Stimulated activated CD4-positive, alpha-beta T cell treated with anti-CD3 and anti-CD28 coated beads, Interleukin-15, amount 100 ng/mL, for 1 hour (primary cell): ENCODE data around the gene USP36.
"Not testable (repeated sequence)": the region's sequence is repeated elsewhere in the genome, so short reads cannot be mapped to it uniquely, and the experiment has no call there.

Experiments
- DNase-seq, 2 donors: peaks; one replicate each; pipeline ENCODE4 v3.0.0-alpha.2; 2020; ENCODE audit warnings: low read depth in 1 of 2, low spot score in 1 of 2

USP36 gene

DNA sequence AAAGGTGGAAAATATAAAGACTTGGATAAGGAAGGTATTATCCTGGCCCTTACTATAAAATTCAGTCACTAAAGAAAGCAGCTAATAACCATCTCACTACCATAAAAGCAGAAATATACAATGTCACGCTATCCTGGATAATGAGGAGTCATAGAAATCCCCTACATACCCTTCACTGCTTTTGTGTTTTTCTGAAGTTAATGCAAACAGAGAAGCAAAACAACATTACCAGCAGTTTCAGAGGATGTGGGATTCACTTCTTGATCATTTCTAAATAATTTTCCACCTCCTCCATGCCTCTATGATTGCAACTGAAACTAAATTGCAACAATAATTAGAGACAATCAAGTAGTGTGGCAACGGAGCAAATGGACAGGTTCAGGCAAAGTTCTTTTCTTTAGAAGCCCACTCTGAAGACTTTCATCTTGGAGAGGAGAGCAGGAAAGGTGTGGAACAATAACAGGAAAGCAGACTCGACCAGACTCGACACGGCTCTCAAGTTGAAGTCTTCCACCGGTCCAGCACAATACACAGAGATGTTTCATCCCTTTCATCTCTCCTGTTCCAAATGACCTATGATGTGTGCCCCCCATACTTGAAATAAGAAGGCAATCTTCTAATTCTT lies 68.7 kb downstream of the USP36 start:
- no peak for DNase-seq

DNA sequence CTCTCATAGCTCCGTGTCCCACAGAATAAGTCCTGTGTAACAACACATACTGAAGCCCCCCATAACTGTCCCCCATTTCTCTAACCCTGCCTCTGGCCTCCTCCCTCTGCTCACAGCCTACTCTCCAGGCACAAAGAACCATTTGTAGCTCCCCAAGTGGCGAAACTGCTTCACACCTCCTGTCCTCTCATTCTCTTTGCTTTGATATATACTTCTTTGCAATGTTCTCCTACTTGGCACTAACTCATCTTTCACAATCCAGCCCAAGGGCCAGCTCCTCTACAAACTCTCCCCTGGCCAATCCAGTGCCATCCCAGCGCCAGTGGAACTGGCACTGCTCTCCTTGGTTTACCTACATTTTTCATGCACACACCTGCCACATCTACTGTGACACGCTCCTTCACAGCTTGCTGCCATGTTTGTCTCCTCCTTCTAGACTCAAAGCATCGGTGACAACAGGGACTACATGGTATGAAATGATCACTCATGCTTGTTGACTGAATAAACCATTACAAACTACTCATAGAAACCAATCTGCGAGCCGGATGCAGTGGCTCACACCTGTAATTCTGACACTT lies 71.3 kb downstream of the USP36 start:
- no peak for DNase-seq

DNA sequence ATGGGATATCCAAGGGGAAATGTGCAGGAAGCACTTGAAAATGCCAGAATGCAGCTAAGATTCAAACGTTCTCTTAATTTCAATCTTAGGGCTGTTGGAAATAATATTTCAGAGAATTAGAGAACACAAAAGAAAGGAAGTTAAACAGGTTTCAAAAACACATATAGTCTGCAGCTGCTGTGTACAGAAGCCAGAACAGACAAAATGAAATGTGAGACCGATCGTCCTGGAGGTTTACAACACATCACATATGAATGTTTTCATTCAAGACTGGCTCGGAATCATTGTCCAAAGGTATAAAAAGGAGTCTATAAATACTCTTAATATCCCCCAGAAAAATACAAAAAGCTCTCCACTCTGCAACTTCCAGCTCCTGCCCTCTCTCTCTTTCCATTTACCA lies 72.8 kb downstream of the USP36 start:
- no peak for DNase-seq

DNA sequence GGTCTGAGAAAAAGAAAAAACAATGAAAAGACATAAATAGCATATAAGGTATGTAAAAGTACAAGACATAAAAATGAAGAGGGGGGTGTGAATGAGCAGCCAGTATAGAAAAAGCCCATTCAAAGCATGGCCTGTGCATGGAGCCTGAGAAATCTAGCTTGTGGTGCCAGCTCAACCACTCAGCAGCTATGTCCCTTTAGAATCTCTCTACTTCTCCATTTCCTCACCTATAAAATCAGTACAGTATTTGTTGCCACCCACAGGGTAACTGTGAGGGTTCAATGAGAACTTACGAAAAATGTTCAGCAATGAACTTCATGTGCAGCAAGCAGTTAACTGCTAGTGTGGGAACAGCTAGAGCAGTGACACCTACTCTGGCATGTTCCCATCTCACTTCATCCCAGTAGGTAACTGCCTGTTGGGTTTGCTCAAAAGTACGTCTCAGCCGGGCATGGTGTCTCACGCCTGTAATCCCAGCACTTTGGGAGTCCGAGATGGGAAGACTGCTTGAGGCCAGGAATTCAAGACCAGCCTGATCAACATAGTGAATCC lies 73.8 kb downstream of the USP36 start:
- DNase-seq = no peak

DNA sequence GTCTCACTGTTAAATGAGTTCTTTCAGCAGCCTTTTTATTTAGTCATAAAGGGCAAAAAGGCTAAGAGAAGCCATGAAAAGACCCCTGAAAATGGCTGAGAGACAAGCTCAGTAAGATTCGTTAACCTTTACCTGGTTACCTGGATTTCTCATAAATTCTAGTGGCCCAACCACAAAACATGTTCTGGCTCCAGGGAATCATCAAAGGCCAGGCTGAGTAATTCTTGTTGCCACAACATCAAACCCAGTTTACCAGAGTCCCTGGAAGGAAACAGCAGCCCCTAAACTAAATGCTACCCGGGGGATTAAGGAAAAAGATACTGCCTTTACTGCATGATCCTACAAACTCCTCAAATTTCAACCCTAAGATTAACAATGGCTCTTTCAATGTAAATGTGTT lies 74.4 kb downstream of the USP36 start:
- DNase-seq = no peak

DNA sequence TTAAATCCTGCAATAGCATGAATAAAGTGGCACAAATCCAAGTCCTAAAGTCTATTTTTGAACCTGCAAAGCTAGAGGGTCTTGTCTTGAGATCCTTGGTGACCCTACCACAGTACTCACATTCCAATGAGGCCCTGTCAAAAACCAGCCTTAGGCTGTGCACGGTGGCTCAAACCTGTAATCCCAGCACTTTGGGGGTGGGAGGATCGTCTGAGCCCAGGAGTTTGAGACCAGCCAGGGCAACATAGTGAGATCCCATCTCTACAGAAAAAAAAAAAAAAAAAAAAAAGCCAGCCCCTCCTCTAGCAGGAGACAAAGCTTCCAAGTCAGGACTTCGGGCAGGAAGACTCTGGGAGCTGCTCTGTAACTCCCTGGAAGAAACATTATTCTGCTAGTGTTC lies 74.8 kb downstream of the USP36 start:
- no peak for DNase-seq

DNA sequence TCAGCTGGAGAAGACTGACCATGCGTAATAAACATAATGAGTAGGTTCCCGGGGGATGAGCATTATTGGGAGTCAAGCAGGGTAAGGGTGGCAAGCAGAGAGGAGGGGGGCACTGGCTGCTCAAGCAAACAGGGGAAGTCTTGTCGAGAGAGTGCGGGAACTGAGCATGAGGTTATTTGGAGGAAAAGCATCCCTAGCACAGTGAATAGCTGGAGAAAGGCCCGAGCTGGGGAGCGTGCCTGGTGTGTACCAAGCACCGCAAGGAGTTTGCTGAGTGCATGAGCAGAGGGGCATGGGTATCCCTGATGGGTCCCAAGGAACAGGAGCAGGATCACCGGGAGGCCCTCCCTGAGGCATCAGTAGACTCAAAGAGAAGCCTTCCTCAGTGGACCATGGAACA lies 75.7 kb downstream of the USP36 start:
- no peak for DNase-seq

DNA sequence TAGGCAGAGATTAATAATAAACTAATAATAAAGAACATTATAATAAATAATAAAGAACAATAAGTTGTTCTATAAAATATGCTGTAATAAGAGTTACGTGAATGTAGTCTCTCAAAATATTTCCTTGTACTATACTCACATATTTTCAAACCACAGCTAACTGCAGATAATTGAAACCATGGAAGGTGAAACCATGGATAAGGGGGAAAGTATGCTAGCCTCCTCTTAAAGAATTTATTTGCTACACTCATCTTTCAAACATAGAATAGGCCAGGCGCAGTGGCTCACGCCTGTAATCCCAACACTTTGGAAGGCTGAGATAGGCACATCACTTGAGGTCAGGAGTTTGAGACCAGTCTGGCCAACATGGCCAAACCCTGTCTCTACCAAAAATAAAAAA lies 77.1 kb downstream of the USP36 start:
- no peak for DNase-seq

DNA sequence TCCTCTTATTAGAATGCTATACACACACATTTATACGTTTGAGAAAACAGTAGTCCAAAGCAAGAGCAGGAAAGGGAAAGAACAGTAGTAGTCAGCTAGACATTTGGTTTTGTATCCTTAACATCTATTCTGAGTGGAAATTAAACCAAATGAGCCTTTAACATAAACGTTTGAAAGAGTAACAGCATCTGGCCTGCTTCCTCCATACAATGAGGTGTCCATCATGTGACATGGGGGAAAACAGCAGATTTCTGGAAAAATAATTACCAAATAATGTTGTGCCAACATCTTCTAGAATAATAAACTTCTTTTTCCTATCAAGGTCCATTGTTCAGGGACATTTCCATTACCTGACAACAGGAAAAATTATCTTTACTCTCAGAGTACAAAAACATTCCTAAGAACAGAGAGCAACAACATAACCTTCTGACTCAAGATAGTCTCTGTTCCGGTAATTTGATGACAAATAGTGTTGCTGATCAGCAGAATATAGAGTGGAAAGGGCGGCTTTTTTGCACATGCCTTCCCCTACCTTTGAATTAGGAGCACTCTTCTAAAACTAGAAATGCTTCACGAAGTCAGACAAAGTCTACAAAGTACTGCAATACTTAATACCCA lies 78.7 kb downstream of the USP36 start:
- DNase-seq = no peak

DNA sequence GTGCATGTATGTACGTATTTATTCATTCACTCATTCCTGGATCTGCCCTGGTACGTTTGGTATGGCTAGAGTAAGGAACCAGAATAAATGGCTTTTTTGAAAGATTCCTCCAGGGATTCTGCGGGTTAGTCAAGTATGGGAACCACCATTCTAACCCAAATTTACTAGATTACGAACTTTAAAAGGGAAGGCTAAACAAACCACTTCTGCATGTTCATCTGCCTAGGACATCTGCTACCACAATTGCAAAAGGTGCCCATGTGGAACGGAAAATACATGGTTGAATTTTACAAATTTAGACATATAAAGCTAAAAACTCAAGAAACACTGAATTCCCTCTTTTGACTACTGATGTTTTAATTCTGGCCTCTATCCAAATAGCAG lies 80.7 kb downstream of the USP36 start:
- DNase-seq = no peak

DNA sequence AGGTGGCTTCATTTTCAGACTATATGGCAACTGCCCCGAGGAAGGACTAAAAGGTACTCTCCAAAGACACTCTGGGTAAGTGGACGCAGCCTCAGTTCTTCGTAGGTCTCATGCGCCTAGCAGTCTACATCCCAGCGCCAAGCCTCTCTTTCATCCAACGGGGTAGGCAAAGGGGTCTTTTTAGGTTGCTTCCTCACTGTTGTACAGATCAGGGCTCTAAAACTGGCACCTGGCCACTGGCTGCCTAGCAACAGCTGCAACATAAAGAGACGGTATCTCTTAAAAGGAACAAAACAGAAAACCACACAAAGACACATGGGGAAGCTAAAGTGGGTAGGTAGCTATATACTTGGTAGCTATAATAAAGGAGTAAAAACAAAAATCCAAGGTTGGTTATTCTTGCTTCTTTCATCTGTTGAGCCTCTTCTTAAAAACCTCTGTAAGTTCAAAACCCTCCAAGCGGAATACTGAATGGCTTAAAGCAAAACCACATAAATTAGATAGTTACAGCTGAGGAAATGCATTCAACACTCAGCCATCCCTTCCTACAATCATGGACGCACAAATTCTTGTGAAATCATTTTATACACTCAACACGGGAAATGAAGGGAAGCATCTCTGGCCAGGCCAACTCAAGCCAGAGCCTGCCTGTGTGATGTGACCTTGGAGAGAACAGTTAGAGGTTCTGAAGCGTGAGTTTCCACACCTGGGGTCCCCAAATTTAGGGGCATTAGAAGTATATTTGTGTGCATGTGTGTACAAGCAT lies 81.2 kb downstream of the USP36 start:
- DNase-seq = peak in 1 of 2 donors; percentile 51

DNA sequence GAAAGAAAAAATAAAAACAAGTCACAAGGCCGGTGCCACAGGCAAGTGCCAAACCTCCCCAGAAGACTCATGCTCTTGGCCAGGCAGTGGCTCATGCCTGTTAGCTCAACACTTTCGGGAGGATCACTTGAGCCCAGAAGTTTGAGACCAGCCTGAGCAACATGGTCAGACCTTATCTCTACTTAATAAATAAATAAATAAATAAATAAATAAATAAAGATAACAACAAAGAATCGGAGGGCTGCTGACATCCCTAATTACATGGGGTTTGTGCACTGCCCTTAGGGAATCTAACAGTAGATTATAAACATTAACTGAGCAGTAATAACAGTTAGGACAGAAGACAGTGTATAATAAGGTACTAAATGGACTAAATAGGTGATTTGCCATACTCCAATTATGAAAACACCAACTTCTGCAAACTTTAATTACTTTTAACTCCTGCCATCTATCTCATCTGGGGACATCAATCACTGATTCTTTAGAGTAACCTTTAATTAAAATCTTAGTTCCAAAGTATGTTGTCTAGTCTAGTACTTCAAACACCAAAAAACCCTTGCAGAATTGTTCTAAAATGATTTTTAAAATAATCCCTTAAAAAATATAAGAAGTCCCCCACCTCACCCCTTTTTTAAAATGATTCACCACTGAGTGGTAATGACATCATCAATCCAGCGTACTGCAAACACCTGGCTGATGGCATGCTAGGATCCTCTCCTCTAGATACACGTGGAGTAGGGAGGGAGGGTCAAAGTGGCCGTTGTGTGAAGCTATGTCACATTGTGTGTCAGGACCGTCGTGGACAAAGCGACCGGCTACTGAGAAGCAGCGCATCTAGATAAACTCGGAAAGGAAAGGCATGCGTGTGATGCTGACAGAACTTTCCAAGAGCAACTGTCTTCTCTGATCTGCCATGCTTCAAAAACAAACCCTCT lies 87.0 kb downstream of the USP36 start:
- no peak for DNase-seq

DNA sequence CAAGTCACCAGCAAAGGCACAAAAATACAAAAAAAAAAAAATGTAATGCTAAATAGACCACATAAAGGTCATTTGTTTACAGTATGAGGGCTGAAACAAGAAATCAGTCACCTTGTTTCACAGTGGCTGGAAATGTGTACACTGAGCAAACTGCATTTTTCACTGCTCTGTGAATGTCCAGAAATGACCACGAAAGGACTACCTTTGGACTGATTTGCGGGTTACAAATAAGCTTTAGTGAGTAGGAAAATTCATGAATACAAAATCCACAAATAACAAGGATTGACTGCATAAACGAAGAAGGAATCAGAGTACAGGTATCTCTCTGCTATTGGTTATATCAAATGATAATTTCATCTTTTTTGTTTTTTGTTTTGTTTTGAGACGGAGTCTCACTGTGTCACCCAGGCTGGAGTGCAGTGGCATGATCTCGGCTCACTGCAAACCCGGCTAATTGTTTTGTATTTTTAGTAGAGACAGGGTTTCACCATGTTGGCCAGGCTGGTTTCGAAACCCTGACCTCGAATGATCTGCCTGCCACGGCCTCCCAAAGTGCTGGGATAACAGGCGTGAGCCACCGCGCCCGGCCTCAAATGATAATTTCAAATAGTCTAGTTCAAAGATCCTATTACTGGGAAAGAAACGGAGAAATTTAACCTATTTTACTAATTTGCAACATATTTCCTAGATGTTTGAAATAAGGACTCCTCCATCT lies 89.0 kb downstream of the USP36 start:
- no peak for DNase-seq

DNA sequence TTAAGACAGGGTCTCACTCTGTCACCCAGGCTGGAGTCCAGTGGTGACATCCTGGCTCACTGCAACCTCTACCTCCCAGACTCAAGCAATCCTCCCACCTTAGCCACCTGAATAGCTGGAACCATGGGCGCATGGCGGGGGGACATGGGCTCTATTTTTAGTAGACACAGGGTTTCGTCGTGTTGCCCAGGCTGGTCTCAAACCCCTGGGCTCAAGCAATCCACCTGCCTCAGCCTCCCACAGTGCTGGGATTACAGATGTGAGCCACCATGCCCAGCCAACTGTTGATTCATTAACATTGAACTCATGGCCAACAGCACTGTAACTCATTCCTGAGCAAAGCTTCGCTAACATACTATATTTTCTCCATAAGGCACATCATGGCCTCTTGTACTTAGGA lies 89.6 kb downstream of the USP36 start:
- DNase-seq = not testable (repeated sequence)

DNA sequence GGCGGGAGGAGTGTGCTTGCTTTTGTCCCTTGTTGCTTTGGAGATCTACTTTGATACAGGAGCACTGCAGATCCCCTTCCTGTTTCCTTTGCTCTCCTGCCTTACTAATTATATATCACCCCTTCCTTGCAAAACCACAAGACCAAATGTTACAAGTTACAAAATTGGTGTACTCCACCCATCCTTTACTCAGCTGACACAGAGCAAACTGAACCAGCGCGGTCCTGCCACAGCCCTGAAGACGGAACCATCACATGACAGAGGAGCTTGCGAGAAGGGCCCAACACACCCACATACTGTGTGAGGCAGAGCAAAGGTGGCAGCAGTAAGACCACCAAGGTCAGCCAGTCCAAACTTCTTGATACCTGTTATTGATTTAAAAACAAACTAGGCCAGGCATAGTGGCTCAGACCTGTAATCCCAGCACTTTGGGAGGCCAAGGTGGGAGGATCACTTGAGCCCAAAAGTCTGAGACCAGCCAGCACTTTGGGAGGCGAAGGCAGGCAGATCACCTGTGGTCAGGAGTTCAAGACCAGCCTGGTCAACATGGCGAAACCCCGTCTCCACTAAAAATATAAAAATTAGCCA lies 91.8 kb downstream of the USP36 start:
- DNase-seq = peak; percentile 45 to 63

DNA sequence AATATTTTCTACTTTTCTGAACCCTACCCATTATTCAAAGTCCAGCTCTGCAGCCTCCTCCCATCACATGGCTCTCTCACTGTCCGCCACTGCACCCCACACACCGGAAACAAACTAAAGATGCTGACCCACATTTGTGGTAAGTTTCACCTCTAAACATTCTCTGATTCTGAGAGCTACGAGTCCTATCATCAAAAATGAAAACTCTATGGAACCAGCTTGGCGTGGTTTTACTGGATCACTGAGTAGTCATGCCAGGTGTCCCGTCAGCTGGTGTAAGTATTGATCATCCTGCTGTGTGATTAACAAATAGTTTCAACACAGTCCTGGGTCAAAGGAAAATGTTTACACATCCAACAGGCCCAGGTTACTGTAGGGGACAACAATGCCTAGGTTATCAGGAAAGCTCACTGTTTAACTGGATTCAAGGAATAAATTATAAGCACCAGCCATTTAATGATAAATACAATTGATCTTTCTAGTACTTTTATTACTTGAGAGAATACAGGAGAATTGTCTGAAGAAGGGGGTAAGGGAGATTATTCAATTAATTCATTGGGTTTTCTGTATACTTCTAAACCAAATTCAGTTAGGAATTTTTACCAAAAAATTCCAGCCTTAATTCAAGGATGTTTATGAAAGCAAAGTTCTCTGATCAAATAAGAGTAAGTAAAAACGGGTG lies 92.4 kb downstream of the USP36 start:
- no peak for DNase-seq

DNA sequence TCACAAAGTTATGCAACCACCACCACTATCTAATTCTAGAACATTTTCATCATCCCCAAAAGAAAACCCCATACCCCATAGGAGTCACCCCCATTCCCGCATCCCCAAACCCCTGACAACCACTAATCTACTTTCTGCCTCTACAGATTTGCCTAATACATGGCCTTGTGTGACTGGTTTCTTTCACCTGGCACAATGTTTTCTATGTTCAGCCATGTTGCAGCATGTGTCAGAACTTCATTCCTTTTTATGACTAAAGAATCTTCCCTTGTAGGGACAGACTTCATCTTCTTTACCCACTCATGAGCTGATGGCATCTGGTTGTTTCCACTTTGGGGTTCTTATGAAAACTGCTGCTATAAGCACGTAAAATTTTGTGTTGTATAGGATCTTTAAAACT lies 93.1 kb downstream of the USP36 start:
- no peak for DNase-seq

DNA sequence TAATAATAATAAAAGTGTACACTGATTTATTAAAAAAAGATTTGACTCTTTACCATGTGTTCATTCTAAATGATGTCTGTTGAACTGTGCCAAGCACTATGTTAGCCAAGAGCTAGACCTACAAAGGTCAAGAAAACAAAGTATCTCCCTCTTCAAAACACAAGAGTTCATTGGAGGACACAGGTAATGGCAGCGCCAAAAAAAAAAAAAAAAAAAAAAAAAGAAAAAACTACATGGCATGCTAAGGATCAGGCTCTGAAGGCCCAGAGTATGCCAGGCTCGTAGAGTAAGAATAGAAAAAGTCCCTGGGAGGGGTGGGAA lies 93.7 kb downstream of the USP36 start:
- DNase-seq = no peak

DNA sequence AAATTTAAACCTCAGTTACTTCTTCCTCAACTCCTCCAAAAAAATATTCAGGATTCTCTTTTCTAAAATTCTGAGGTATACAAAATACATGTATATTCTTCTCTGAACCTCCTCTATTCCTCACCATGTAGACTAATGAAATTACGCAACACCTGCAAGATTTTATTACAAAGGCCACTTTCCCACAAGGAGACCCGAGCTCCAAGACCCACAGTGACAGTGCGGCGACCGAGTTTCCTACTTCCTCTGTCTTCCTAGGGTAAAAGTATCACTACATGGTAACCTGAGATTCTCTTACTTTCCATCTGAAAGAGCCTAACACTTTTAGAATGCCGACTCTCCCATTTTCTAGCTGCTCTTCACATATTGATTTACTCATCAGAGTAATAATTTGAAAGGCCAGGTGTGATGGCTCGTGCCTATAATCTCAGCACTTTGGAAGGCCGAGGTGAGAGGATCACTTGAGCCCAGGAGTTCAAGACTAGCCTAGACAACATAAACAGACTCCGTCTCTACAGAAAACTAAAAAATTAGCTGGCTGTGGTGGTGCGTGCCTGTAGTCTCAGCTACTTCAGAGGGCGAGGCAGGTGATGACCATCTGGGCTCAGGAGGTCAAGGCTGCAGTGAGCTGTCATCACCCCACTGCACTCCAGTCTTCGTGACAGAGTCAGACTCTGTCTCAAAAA lies 94.2 kb downstream of the USP36 start:
- no peak for DNase-seq
